GM18870 (cell line): ENCODE results near the gene KHDC4.
"Not testable (repeated sequence)": the region's sequence is repeated elsewhere in the genome, so short reads cannot be mapped to it uniquely, and the experiment has no call there.

Source experiments
- ATAC-seq: cut with Tn5 transposase; IDR thresholded peaks from one replicate; pipeline ENCODE4 v1.9.1; 2021; ENCODE audit warnings: moderate library complexity; ENCODE audit not compliant: unreplicated experiment

Gene KHDC4

DNA sequence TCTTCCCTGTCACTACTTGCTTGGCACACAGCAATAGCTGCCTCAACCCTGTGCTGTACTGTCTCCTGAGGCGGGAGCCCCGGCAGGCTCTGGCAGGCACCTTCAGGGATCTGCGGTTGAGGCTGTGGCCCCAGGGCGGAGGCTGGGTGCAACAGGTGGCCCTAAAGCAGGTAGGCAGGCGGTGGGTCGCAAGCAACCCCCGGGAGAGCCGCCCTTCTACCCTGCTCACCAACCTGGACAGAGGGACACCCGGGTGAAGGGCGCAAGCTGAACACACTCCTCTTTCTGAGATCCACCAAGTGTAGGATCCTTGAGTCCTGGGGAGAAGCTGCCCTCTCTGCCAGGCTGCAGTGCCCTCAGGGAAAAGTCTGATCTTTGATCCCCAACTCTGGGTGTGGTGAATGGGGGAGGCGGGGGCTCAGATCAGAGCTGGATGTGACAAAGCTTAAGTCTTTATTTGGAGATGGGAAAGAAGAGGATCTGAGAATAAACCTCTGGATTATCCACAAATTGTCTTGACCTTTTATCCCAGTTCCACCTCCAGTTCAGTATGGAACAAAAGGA, 8.4 kb upstream of the KHDC4 start:
- no peak for ATAC-seq

DNA sequence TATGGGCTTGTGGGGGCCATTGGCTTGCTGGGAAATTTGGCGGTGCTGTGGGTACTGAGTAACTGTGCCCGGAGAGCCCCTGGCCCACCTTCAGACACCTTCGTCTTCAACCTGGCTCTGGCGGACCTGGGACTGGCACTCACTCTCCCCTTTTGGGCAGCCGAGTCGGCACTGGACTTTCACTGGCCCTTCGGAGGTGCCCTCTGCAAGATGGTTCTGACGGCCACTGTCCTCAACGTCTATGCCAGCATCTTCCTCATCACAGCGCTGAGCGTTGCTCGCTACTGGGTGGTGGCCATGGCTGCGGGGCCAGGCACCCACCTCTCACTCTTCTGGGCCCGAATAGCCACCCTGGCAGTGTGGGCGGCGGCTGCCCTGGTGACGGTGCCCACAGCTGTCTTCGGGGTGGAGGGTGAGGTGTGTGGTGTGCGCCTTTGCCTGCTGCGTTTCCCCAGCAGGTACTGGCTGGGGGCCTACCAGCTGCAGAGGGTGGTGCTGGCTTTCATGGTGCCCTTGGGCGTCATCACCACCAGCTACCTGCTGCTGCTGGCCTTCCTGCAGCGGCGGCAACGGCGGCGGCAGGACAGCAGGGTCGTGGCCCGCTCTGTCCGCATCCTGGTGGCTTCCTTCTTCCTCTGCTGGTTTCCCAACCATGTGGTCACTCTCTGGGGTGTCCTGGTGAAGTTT, 7.8 kb upstream of the KHDC4 start:
- no peak for ATAC-seq

DNA sequence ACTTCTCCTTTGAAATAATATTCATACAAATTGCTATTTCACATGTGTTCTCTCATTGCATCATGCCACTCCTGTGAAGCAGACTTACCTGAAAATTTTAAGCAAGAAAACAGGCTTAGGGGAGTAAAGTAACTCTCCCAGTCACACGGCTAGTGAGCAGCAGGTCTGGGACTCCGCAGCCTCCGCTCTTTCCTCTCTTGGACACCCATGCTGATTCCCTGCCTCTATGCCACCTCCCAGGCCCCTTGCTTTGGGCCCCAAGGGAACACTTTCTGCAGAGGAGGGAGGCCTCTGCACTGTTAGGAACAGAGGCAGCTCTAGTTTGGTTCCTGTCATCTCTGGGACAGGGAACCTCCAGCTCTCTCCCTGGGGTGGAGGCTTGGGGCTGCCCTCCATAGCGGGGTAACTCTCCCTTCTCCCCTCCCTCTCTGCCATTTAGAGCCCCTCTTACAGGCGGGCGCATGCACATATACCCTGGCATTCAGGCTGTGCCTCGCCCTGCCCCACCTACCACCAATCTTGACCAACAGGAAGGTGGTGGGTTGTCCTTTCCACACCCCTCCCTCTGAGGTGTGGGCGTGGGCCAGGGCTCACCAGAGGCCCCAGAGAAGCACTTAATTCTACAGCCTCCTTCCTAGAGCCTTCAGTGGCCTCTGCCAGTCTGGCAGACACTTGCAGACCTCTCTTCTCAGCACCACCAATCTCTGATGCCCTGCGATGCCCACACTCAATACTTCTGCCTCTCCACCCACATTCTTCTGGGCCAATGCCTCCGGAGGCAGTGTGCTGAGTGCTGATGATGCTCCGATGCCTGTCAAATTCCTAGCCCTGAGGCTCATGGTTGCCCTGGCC, 7.0 kb upstream of the KHDC4 start, which contains the start of gene RXFP4:
TSS of gene RXFP4 (plus strand) at position 646 of the 852 bp plus-strand sequence. CDS start at position 718, 72 bp downstream.
- no peak for ATAC-seq

GRCh38 chr1:155940482-155940992, 6.3 kb upstream of the KHDC4 start:
- no peak for ATAC-seq

- ATAC-seq: no peak
Measured at GRCh38 chr1:155938220-155938627, 4.0 kb upstream of the KHDC4 start.

DNA sequence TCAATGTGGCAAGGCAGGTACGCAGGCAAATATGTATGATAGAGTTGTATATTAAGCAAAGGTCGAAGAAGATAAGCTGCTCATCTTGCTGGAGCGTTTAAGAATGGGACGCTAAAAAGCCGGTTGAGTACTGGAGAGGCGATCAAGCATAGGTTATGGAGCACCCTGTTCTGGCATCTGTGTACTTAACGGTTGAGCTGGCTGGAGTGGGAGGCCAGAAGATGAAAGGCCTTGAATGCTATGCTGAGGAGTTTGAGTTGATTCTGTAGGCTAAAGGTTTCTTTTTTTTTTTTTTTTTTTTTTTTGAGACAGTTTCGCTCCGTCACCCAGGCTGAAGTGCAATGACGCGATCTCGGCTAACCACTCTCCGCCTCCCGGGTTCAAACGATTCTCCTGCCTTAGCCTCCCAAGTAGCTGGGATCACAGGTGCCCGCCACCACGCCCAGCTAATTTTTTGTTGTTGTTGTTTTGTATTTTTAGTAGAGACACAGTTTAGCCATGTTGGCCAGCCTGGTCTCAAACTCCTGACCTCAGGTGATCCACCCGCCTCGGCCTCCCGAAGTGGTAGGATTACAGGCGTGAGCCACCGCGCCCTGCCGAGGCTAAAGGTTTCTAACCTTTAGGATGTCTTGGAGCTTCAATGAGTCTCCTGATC, 850 bp upstream of the KHDC4 start:
- no peak for ATAC-seq

- no peak for ATAC-seq
Measured at GRCh38 chr1:155933591-155934096, 569 bp downstream of the KHDC4 start.

- ATAC-seq: no peak
Measured at GRCh38 chr1:155932487-155932886, 1.7 kb downstream of the KHDC4 start.

DNA sequence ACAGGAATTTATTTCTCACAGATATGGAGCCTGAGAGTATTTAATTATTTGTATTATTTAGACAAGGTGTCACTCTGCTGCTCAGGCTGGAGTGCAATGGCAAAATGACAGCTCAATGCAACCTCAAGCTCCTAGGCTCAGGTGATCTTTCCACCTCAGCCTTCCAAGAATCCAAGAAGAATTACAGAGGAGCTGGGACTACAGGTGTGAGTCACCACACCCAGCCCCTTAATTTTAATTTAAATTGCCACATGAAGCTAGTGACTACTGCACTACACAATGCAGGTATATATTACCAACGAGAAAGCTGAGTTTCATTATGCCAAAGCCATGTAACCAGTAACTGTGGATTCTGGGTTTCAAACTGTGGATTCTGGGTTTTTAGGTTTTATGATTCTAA, 2.1 kb downstream of the KHDC4 start:
- no peak for ATAC-seq

DNA sequence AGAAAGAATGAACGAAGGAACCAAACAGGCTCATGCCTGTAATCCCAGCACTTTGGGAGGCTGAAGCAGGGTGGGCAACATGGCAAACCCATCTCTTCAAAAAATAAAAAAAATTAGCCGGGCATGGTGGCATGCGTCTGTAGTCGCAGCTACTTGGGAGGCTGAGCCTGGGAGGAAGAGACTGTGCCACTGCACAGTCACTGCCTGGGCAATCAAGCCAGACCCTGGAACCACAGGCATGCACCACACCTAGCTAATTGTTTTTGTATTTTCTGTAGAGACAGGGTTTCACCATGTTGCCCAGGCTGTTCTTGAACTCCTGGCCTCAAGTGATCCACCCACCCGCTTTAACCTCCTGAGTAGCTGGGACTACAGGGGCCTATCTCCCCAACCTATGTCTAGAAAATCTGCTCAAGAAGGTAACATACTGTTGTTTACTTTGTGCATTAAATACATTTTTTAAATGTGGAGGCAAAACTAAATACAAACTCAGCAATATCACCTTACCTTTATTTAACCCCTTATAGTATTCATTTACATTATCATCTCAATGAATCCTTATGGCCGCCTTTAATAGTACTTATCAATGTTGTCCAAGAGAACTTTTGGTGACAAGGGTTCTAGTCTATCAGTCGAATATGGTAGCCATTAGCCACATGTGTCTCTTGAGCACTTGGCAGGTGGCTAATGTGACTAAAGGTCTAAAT, 2.7 kb downstream of the KHDC4 start:
- ATAC-seq: no peak

DNA sequence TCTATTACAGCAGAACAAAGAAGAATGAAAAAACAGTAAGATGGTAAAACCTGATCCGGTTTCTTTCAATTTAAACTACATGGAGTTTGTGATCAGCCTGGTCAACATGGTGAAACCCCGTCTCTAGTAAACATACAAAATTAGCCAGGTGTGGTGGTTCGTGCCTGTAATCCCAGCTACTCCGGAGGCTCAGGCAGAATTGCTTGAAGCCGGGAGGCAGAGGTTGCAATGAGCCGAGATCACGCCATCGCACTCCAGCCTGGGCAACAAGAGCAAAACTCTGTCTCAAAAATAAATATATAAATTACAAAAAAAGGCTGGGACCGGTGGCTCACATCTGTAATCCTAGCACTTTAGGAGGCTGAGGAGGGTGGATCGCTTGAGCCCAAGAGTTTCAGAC, 3.5 kb downstream of the KHDC4 start:
- ATAC-seq: not testable (repeated sequence)

DNA sequence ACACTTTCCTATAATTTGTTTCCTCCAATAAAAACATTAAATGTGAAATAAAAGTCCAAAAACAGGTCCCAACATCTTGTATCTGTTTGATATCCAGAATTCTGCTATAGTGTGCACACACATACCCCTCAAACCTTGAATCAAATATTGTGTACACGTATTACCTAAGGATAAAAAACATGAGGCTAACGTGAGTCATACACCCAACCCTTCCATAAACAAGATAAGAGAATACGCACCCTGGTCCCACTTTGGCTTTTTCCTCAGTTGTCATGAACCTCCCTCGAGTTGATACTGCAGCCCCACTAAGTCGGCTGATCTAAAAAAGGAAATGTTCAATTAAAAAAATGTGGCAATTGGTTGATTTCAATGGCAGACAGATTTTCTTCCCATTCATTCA, 5.2 kb downstream of the KHDC4 start:
- ATAC-seq: no peak

- ATAC-seq: no peak
Measured at GRCh38 chr1:155925506-155925905, 8.7 kb downstream of the KHDC4 start.

GRCh38 chr1:155920717-155921116, 13.5 kb downstream of the KHDC4 start:
- ATAC-seq: no peak

- ATAC-seq: no peak
Measured at GRCh38 chr1:155919801-155920200, 14.4 kb downstream of the KHDC4 start.

GRCh38 chr1:155918660-155919059, 15.6 kb downstream of the KHDC4 start:
- ATAC-seq: no peak

DNA sequence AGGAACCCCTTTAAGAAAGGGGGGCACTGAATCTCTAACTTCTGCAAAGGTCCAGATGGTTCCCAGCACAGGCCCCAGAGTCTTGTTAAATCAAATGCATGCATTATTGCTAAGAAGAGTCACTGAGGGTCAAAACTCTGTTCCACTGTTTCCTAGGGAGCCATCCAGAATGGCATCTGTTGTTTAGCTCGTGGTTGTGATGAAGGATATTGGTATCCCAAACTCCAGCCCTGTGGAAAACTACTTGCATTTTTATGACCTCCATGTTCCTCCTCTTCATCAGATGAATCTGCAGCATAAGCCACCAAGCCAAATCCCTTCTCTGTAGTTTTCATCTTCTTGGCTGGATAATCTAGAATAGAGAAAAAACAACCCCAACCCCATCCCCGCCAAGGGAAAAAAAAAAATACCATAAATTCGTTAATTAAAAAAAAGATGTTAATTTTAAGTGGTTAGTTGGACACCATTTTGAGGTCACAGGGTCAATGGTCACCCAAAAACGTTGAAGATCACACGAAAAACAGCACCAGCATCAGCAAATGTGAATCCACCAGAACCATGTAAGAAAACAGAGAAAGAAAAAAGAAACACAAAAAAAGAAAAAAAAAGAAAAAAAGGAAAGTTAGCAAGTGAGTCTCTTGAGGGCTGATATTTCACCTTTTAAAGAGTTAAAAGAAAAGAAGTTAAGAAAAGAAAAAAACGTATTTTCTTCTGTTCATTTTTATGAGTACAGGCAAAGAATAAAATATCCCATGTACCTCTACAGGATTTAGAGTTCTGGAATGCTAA, 20.1 kb downstream of the KHDC4 start:
- ATAC-seq: no peak

- ATAC-seq: no peak
Measured at GRCh38 chr1:155912056-155912536, 22.1 kb downstream of the KHDC4 start.
